Measurements from ENCODE around the gene BRSK2. TPM values are rescaled to one million over a fixed set of nuclear protein-coding genes. Genes with fewer than 3 reads are reported as not detected.

The BRSK2 gene
- total and polyA plus RNA-seq, 2 of the 4 experiments (the other 2 are of a cell fraction), result 0.18 to 0.62 TPM

DNA sequence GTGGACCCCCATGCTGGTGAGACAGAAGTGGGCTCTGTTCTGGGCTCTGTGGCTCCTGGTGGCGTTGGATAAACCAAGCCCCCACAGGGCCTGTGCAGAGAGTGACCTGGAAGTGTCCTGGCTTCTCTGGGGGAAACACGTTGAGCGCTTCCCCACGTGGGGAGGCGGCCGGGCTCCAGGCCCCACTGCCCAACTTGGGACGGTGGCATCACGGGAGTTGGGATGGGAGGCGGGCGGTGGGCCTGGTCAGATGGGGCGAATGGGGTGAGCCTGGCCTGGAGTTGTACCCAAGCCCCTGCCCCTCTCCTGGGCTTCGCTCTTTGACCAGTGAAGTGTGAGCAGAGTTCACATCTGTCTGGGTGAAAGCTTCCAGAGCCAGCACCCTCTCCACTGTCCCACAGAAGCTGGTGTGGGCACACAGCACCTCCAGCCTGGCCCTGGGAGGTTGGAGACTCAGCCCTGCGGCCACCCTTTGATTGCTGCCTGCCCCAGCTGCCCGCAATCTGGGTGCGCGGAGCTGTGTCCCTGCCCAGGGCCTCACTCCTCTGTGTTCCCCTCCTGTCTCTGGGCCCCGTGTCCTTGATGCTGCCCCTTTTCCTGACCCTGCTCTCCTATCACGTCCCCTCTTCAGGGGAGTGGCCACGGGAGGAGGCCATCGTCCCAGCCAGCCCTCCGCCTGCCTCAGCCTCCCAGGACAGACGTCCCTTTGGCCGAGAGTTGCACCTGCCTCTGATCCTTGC is 14.2 kb downstream of the BRSK2 start:
- dilution Hi-C loops (cut with HindIII; ENCODE audit: low sequenced_read_pairs, unreplicated experiment), result no loop called here

More for the DNA sequence above, 14.2 kb downstream of the BRSK2 start:
- DNase-seq (no peak), ATAC-seq (ENCODE audit: low read depth) (no peak)
- H3K14ac ChIP-seq (replicated peaks; ENCODE audit: low read depth, low read length), result no peak overlapping the region
- BruUV-seq (replicated peaks), result no TSS peak
- H3K9me3 ChIP-seq (ENCODE audit: control insufficient read depth, insufficient read depth, low read length), result no peaks in the 10 kb centered on the region
- H2BK20ac ChIP-seq (ENCODE audit: low read depth, low read length), result no peak overlapping the region
- H4K8ac ChIP-seq (ENCODE audit: low read depth in 2 of 2, low read length in 2 of 2), result no peak overlapping the region
- H3K9ac ChIP-seq (ENCODE audit: low read depth, low read length), result no peak overlapping the region
- no peak overlapping the region for H2AFZ ChIP-seq (replicated peaks; ENCODE audit: low read length, poor library complexity)
- TF ChIP-seq MAFK (IDR thresholded peaks at IDR 0.05; ENCODE audit: low read depth, low read length) (no peak), CEBPB (IDR thresholded peaks at IDR 0.05; ENCODE audit: low read depth, low read length) (no peak), RAD21 (IDR thresholded peaks at IDR 0.05; ENCODE audit: low read length) (no peak), RFX5 (IDR thresholded peaks at IDR 0.05; ENCODE audit: low read depth, low read length) (no peak), MXI1 (IDR thresholded peaks at IDR 0.05; ENCODE audit: borderline replicate concordance, low read depth, low read length) (no peak), NFE2L2 (IDR thresholded peaks at IDR 0.05; ENCODE audit: low read depth, low read length) (no peak), RCOR1 (IDR thresholded peaks at IDR 0.05; ENCODE audit: insufficient replicate concordance, low read length) (no peak)
- peaks cover 9% of the 10 kb centered on the region; the same call in 1 of the 2 replicates for H3K27me3 ChIP-seq (ENCODE audit: control insufficient read depth, insufficient read depth, low read length)
- no peaks in the 10 kb centered on the region for H3K9me1 ChIP-seq (ENCODE audit: insufficient read depth, low read length)
- H3K36me3 ChIP-seq (ENCODE audit: control insufficient read depth, insufficient read depth, low read length), result no peaks in the 10 kb centered on the region
- no peak overlapping the region for H2AK5ac ChIP-seq (ENCODE audit: low read depth, low read length)
- H4K91ac ChIP-seq (ENCODE audit: insufficient read depth, low read depth, low read length), result no peak overlapping the region
- no peak overlapping the region for H3K23ac ChIP-seq (ENCODE audit: low read depth, low read length)
- ChIA-PET POLR2A (ENCODE audit: unreplicated experiment) (no interaction called here), CTCF (no interaction called here)
- no peak overlapping the region for H2BK120ac ChIP-seq (ENCODE audit: low read depth, low read length)
- 76% methylated on average over 6 of the region's 23 CpGs; no CpG with 5 or more reads in 1 of the 2 experiments for WGBS, 2 experiments (ENCODE audit: extremely low coverage in 2 of 2, insufficient read length in 1 of 2)
- in situ Hi-C loops (cut with MboI; ENCODE audit: low sequenced_read_pairs) (no loop called here), intact Hi-C loops (cut with micrococcal nuclease) (no loop called here)
- H3K4me3 ChIP-seq (ENCODE audit: insufficient read depth, low read depth, low read length), result no peak overlapping the region
- H2BK15ac ChIP-seq (ENCODE audit: low read depth, low read length), result no peak overlapping the region
- no peak overlapping the region for H3K4ac ChIP-seq (ENCODE audit: low read depth, low read length)
- no peaks in the 10 kb centered on the region for H3K79me1 ChIP-seq (ENCODE audit: low read depth in 1 of 2, low read length in 2 of 2)
- H4K5ac ChIP-seq (ENCODE audit: low read depth, low read length), result no peak overlapping the region
- no peak overlapping the region for H3K4me2 ChIP-seq (ENCODE audit: low read depth, low read length)
- H2AK9ac ChIP-seq (replicated peaks; ENCODE audit: low read depth, low read length, poor library complexity), result no peak overlapping the region
- H3K27ac ChIP-seq (ENCODE audit: insufficient read depth, low read length), result no peak overlapping the region
- H3K56ac ChIP-seq (ENCODE audit: extremely low read depth, insufficient read depth, low read length), result no peak overlapping the region
- no peak overlapping the region for H2BK5ac ChIP-seq (ENCODE audit: low read depth, low read length, poor library complexity, severe bottlenecking)
- H4K20me1 ChIP-seq (ENCODE audit: insufficient read depth, low read length), result peaks cover 7% of the 10 kb centered on the region; the same call in 1 of the 2 replicates
- H3K4me1 ChIP-seq (ENCODE audit: control insufficient read depth, insufficient read depth, low read length), result no peaks in the 10 kb centered on the region
- H3K18ac ChIP-seq (ENCODE audit: low read depth, low read length), result no peak overlapping the region

Data from IMR-90 (cell line).